Glutamatergic neuron (in vitro differentiated cells): ENCODE data around the gene SFR1. TPM values are rescaled to one million over a fixed set of nuclear protein-coding genes. Genes with fewer than 3 reads are reported as not detected.

Experiments used
- DNase-seq: peaks from one replicate; pipeline ENCODE4 v3.0.0; 2022
- H3K27ac Mint-ChIP-seq: one replicate; pipeline ENCODE4 v1.8.0; 2020; ENCODE audit warnings: mild to moderate bottlenecking, mixed read lengths, inconsistent platforms; ENCODE audit not compliant: unreplicated experiment
- H3K27me3 Mint-ChIP-seq: one replicate; pipeline ENCODE4 v1.8.0; 2020; ENCODE audit warnings: mild to moderate bottlenecking, moderate library complexity, mixed read lengths, inconsistent platforms; ENCODE audit not compliant: unreplicated experiment
- H3K36me3 Mint-ChIP-seq: one replicate; pipeline ENCODE4 v1.8.0; 2020; ENCODE audit warnings: mild to moderate bottlenecking, mixed read lengths, inconsistent platforms; ENCODE audit not compliant: unreplicated experiment
- H3K4me1 Mint-ChIP-seq: one replicate; pipeline ENCODE4 v1.8.0; 2020; ENCODE audit warnings: mild to moderate bottlenecking, low read depth, mixed read lengths, inconsistent platforms; ENCODE audit not compliant: unreplicated experiment
- H3K4me3 Mint-ChIP-seq: one replicate; pipeline ENCODE4 v1.8.0; 2020; ENCODE audit warnings: mild to moderate bottlenecking, mixed read lengths, inconsistent platforms; ENCODE audit not compliant: unreplicated experiment
- H3K9me3 Mint-ChIP-seq: one replicate; pipeline ENCODE4 v1.8.0; 2020; ENCODE audit warnings: mild to moderate bottlenecking, moderate library complexity, mixed read lengths, inconsistent platforms; ENCODE audit not compliant: unreplicated experiment
- CTCF ChIP-seq: fragments of 200-600 bp; sonication (generic); IDR thresholded peaks from one replicate; pipeline ENCODE4 v1.5.0; 2021; ENCODE audit not compliant: partially characterized antibody, unreplicated experiment
- total RNA-seq: library from RNA; stranded (reverse); fragmentation: NEBNext Ultra II Directional; extraction: Animal tissue kit (Norgen Biotek cat#: 25700); gene quantifications from one replicate; pipeline ENCODE4 v1.2.1, GENCODE V29; 2021; ENCODE audit not compliant: unreplicated experiment

SFR1 gene
- total RNA-seq, 1 donor from 2014 or later, result 4.7 TPM

- TF ChIP-seq CTCF, result no peak
- H3K9me3 Mint-ChIP-seq, result no peaks in the 10 kb centered on the region
- no peak overlapping the region for H3K27ac Mint-ChIP-seq
- no peaks in the 10 kb centered on the region for H3K27me3 Mint-ChIP-seq
- no peaks in the 10 kb centered on the region for H3K4me1 Mint-ChIP-seq
- DNase-seq, result no peak
- H3K36me3 Mint-ChIP-seq, result no peaks in the 10 kb centered on the region
- H3K4me3 Mint-ChIP-seq, result no peak overlapping the region
These were observed 44.3 kb upstream of the SFR1 start for GRCh38 chr10:104077663-104078151.

DNA sequence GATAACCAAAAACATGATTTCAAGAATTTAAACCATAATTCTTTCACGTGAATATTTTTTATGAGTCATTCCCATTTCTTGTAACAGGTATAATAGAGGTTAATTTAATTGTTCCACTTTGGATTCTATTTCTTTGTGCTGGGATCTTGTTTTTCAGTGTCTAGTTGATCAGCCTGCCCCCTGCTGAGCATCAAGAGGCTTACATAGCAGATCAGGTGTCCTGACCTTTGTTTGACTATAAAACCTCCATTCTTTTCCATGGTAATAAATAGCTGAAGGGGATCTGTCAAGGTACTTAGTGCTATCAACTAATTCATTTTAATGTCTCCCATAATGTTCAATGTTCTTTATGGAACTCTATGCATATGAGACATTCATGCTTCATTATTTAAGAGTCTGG lies 41.2 kb upstream of the SFR1 start:
- peaks cover 13% of the 10 kb centered on the region for H3K4me1 Mint-ChIP-seq
- H3K9me3 Mint-ChIP-seq, result no peaks in the 10 kb centered on the region
- H3K36me3 Mint-ChIP-seq, result no peaks in the 10 kb centered on the region
- H3K27ac Mint-ChIP-seq, result no peak overlapping the region
- DNase-seq, result no peak
- peak; percentile 40 for TF ChIP-seq CTCF
- no peak overlapping the region for H3K4me3 Mint-ChIP-seq
- H3K27me3 Mint-ChIP-seq, result no peaks in the 10 kb centered on the region

DNA sequence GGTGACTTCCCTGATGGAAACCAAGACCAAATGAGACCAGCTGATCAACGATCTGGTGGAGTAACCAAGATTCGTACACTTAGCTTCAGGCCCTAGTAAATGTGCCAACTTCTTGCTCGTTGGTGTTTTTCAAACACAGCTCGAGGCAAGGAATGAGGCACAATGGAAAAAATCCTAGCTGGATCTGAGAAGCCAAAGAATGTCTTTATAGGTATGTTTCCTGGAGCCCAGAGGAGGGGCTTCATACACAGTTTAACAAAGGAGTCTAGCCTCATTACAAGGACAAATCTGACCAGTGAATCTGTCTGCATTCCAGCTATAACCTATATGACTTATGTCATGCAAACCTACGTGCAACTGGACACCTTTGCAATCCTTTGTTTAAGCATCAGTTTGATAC lies 40.0 kb upstream of the SFR1 start:
- no peak overlapping the region for H3K4me3 Mint-ChIP-seq
- TF ChIP-seq CTCF, result no peak
- H3K27me3 Mint-ChIP-seq, result no peaks in the 10 kb centered on the region
- H3K9me3 Mint-ChIP-seq, result no peaks in the 10 kb centered on the region
- DNase-seq, result no peak
- peaks cover 13% of the 10 kb centered on the region for H3K4me1 Mint-ChIP-seq
- H3K36me3 Mint-ChIP-seq, result no peaks in the 10 kb centered on the region
- no peak overlapping the region for H3K27ac Mint-ChIP-seq

DNA sequence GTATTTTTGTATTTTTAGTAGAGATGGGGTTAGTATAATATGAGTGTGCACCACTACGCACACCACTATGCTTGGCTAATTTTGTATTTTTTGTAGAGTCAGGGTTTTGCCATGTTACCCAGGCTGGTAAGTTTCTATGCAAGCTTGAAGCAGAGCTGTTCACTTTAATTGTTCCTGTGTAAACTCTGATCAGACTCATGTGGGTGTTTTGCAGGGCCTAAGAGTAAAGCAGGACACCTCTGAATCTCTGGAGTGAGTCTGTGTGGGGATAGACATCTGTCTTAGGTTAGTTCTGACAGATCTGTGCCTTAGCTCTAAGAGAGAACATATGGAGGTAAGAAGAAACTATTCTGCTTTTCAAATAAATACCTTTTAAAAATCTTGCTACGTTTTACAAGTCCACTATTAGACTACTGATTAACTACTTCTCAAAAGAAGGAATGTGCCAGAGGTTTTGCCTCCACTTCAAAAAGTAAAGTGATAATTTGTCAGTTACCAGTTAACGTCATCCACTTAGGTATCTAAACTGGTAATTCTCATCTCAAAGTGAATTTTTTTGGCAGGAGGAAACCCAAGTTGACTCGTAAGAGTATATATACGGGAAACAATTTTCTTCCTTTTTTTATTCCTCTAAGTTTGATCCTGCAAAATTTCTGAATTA lies 37.4 kb upstream of the SFR1 start:
- no peaks in the 10 kb centered on the region for H3K9me3 Mint-ChIP-seq
- H3K36me3 Mint-ChIP-seq, result no peaks in the 10 kb centered on the region
- H3K4me1 Mint-ChIP-seq, result peaks cover 17% of the 10 kb centered on the region
- H3K27ac Mint-ChIP-seq, result no peak overlapping the region
- peak overlapping the region; percentile 22 for H3K4me3 Mint-ChIP-seq
- H3K27me3 Mint-ChIP-seq, result no peaks in the 10 kb centered on the region
- no peak for DNase-seq
- no peak for TF ChIP-seq CTCF

DNA sequence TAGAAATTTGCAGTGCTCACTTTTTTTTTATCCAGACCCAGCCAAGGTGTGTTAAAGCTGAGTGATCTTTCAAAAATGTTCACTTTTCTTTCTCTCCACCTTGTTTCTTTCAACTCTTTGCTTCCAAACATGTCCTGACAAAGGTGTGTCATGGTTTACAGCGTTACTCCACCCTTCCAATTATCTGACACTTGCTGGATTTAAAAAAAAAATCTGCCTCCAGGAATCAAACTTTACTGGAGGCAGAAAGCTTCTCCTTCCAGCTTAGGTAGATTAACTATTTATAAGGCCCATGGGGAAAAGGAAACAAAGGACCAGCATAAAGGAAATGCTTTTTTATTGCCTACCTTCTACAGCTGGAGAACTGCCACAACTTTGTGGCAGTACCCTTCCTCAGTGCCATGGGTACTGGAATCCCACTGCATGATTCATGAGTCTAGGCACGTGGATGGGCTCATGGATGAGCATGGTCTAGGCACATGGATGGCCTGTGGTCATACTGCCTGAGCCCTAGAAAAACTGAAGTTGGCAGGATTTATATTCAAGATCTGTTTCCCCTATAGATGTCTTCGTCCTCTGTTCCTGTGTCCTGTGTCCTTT lies 36.1 kb upstream of the SFR1 start, which contains the start of gene COL17A1:
Gene COL17A1, minus strand, starts transcription at position 80 of the 600 bp plus-strand sequence. CDS start 5,207 bp downstream, outside the sequence.
- Mint-ChIP-seq H3K27ac (no peak within 1 kb of the TSS), H3K4me3 (peak within 1 kb of the TSS; percentile 22), H3K9me3 (no peaks in the 10 kb centered on the region), H3K36me3 (no peaks in the 10 kb centered on the region), H3K27me3 (no peaks in the 10 kb centered on the region), H3K4me1 (peaks cover 17% of the 10 kb centered on the region)
- no peak for DNase-seq
- no peak for TF ChIP-seq CTCF
